Neural cell (in vitro differentiated cells): ENCODE data around the gene IPMK. TPM values are rescaled to one million over a fixed set of nuclear protein-coding genes. Genes with fewer than 3 reads are reported as not detected.

Experiments used
- H2AFZ ChIP-seq: fragments of 200-600, 300-800 bp; sonication (generic), shearing (Covaris generic); 2 replicates; pipeline ENCODE4 v1.6.0; 2014; ENCODE audit warnings: low read depth, mild to moderate bottlenecking, antibody characterized with exemption, low read length, moderate library complexity
- H3F3A ChIP-seq: fragments of 200-600 bp; shearing (Covaris generic); 2 replicates; pipeline ENCODE4 v1.6.1; 2016; ENCODE audit warnings: mild to moderate bottlenecking, moderate library complexity, mixed read lengths, antibody characterized with exemption, low read length; ENCODE audit not compliant: insufficient read depth, poor library complexity, severe bottlenecking
- H3K27ac ChIP-seq: fragments of 200-600, 300-800 bp; sonication (generic), shearing (Covaris generic); 2 replicates; pipeline ENCODE4 v1.5.1; 2014; ENCODE audit warnings: mild to moderate bottlenecking, low read length, moderate library complexity
- H3K27me3 ChIP-seq: fragments of 300-800, 200-600 bp; sonication (generic), shearing (Covaris generic); 2 replicates; pipeline ENCODE4 v1.6.0; 2014; ENCODE audit warnings: mild to moderate bottlenecking, low read depth, low read length, moderate library complexity; ENCODE audit not compliant: insufficient read depth
- H3K36me3 ChIP-seq: fragments of 300-800, 200-600 bp; sonication (generic), shearing (Covaris generic); 2 replicates; pipeline ENCODE4 v1.5.1; 2014; ENCODE audit warnings: mild to moderate bottlenecking, antibody characterized with exemption, low read length, moderate library complexity; ENCODE audit not compliant: insufficient read depth
- H3K4me2 ChIP-seq: fragments of 300-800, 200-600 bp; sonication (generic), shearing (Covaris generic); 2 replicates; pipeline ENCODE4 v1.6.0; 2014; ENCODE audit warnings: mild to moderate bottlenecking, low read length
- H3K4me3 ChIP-seq: fragments of 300-800, 200-600 bp; sonication (generic), shearing (Covaris generic); 2 replicates; pipeline ENCODE4 v1.5.1; 2014; ENCODE audit warnings: mild to moderate bottlenecking, low read length, moderate library complexity
- H3K79me2 ChIP-seq: fragments of 200-600 bp; shearing (Covaris generic); replicated peaks from 2 replicates; pipeline ENCODE4 v1.6.0; 2014; ENCODE audit warnings: mild to moderate bottlenecking, low read length, moderate library complexity; ENCODE audit not compliant: insufficient read depth
- H3K9ac ChIP-seq: fragments of 300-800, 200-600 bp; sonication (generic), shearing (Covaris generic); 2 replicates; pipeline ENCODE4 v1.6.1; 2016; ENCODE audit warnings: mild to moderate bottlenecking, low read length, mixed read lengths
- H3K9me2 ChIP-seq: fragments of 200-600 bp; shearing (Covaris generic); 2 replicates; pipeline ENCODE4 v1.6.1; 2016; ENCODE audit warnings: mild to moderate bottlenecking, low read length, mixed read lengths; ENCODE audit not compliant: insufficient read depth
- H3K9me3 ChIP-seq: fragments of 200-600, 300-800 bp; sonication (generic), shearing (Covaris generic); 2 replicates; pipeline ENCODE4 v1.6.1; 2016; ENCODE audit warnings: mild to moderate bottlenecking, mixed run types, low read length, moderate library complexity, mixed read lengths
- H4K20me1 ChIP-seq: fragments of 200-600 bp; shearing (Covaris generic); 2 replicates; pipeline ENCODE4 v1.6.1; 2016; ENCODE audit warnings: mild to moderate bottlenecking, mixed run types; ENCODE audit not compliant: insufficient read depth
- EZH2 ChIP-seq: fragments of 200-600, 300-800 bp; shearing (Covaris generic), sonication (generic); IDR thresholded peaks from 2 replicates; pipeline ENCODE4 v1.6.1; 2014; ENCODE audit warnings: antibody characterized with exemption, low read length, borderline replicate concordance, mild to moderate bottlenecking; ENCODE audit not compliant: insufficient read depth, poor library complexity, severe bottlenecking
- MXI1 ChIP-seq: fragments of 450-650 bp; conservative IDR thresholded peaks from 2 replicates; pipeline ENCODE4 v1.6.1; 2014; ENCODE audit warnings: antibody characterized with exemption, mild to moderate bottlenecking; ENCODE audit not compliant: poor library complexity, severe bottlenecking
- POLR2AphosphoS5 ChIP-seq: IDR thresholded peaks from 2 replicates; pipeline ENCODE4 v1.6.1; 2012
- RAD21 ChIP-seq: fragments of 450-650 bp; conservative IDR thresholded peaks from 2 replicates; pipeline ENCODE4 v1.6.1; 2014; ENCODE audit warnings: antibody characterized with exemption, mild to moderate bottlenecking, moderate library complexity
- SMC3 ChIP-seq: fragments of 450-650 bp; conservative IDR thresholded peaks from 2 replicates; pipeline ENCODE4 v1.6.1; 2014; ENCODE audit warnings: antibody characterized with exemption, mild to moderate bottlenecking, moderate library complexity; ENCODE audit not compliant: poor library complexity
- TAF1 ChIP-seq: IDR thresholded peaks from 2 replicates; pipeline ENCODE4 v1.6.1; 2012; ENCODE audit warnings: low read depth
- polyA plus RNA-seq: library from polyadenylated mRNA; depleted of rRNA; stranded (reverse); fragments of >200 nt; gene quantifications from 2 replicates; pipeline ENCODE4 v1.2.3, GENCODE V29; 2014
- TF ChIP-seq, protein P1 (sequence below): fragments of 450-650 bp; IDR thresholded peaks from 2 replicates; pipeline ENCODE4 v1.5.1; 2014; ENCODE audit warnings: antibody characterized with exemption, mild to moderate bottlenecking, moderate library complexity; ENCODE audit not compliant: poor library complexity, severe bottlenecking
- TF ChIP-seq, protein P2 (sequence below): IDR thresholded peaks from 2 replicates; pipeline ENCODE4 v1.6.1; 2012; ENCODE audit warnings: borderline replicate concordance

Gene IPMK
- polyA plus RNA-seq, 1 donor from 2014 or later: 11.7 TPM

DNA sequence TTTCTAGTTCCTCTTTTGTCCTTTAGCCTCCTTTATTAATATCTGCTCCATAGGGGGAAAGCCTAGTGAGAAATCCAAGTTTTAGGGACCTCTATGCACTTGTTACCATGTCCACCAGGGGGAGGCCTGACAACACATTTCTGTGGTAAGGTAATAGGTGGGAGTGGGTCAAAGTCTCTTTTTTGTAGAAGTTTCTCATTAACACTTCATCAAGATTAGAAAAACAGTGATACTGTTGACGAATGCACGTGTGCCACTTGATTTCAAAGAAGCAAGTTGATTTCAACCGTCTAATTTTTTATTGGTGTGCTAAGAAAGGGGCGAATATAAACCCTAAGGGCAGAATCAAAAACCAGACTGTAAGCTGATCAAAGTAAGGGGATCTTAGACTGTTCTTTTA lies 31.9 kb upstream of the IPMK start:
- no peaks in the 10 kb centered on the region for H3K27me3 ChIP-seq
- H2AFZ ChIP-seq: no peak overlapping the region
- no peaks in the 10 kb centered on the region for H4K20me1 ChIP-seq
- H3K79me2 ChIP-seq: no peaks in the 10 kb centered on the region
- H3K9me2 ChIP-seq: no peaks in the 10 kb centered on the region
- no peaks in the 10 kb centered on the region for H3K36me3 ChIP-seq
- no peaks in the 10 kb centered on the region for H3F3A ChIP-seq
- no peak overlapping the region for H3K9ac ChIP-seq
- H3K4me3 ChIP-seq: no peak overlapping the region
- H3K27ac ChIP-seq: no peak overlapping the region
- no peak overlapping the region for H3K4me2 ChIP-seq
- TF ChIP-seq TAF1 (no peak), RAD21 (peak; percentile 19), MXI1 (no peak)
- TF ChIP-seq, protein P1, sequence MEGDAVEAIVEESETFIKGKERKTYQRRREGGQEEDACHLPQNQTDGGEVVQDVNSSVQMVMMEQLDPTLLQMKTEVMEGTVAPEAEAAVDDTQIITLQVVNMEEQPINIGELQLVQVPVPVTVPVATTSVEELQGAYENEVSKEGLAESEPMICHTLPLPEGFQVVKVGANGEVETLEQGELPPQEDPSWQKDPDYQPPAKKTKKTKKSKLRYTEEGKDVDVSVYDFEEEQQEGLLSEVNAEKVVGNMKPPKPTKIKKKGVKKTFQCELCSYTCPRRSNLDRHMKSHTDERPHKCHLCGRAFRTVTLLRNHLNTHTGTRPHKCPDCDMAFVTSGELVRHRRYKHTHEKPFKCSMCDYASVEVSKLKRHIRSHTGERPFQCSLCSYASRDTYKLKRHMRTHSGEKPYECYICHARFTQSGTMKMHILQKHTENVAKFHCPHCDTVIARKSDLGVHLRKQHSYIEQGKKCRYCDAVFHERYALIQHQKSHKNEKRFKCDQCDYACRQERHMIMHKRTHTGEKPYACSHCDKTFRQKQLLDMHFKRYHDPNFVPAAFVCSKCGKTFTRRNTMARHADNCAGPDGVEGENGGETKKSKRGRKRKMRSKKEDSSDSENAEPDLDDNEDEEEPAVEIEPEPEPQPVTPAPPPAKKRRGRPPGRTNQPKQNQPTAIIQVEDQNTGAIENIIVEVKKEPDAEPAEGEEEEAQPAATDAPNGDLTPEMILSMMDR: peak; percentile 38
- H3K9me3 ChIP-seq: no peaks in the 10 kb centered on the region

DNA sequence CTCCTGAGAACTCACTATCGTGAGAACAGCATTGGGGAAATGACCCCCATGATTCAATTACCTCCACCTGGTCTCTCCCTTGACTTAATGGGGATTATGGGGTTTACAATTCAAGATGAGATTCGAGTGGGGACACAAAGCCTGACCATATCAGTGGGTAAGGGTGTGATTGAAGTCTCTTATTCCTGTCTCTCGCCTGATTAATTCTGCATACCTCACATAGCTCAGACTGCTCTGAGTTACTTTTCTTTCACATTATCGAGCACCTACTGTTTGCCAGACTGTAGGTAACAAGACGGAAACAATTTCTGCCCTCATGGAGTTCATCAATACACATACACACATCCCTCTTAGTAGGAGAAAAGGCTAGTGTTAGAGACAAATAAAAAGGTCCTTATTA lies 26.3 kb upstream of the IPMK start:
- H2AFZ ChIP-seq: no peak overlapping the region
- H3F3A ChIP-seq: no peaks in the 10 kb centered on the region
- no peaks in the 10 kb centered on the region for H3K79me2 ChIP-seq
- H3K27ac ChIP-seq: no peak overlapping the region
- H3K36me3 ChIP-seq: no peaks in the 10 kb centered on the region
- no peaks in the 10 kb centered on the region for H3K27me3 ChIP-seq
- no peak overlapping the region for H3K4me2 ChIP-seq
- no peak overlapping the region for H3K4me3 ChIP-seq
- no peaks in the 10 kb centered on the region for H4K20me1 ChIP-seq
- H3K9me2 ChIP-seq: no peaks in the 10 kb centered on the region
- no peak overlapping the region for H3K9ac ChIP-seq
- TF ChIP-seq, protein P2, sequence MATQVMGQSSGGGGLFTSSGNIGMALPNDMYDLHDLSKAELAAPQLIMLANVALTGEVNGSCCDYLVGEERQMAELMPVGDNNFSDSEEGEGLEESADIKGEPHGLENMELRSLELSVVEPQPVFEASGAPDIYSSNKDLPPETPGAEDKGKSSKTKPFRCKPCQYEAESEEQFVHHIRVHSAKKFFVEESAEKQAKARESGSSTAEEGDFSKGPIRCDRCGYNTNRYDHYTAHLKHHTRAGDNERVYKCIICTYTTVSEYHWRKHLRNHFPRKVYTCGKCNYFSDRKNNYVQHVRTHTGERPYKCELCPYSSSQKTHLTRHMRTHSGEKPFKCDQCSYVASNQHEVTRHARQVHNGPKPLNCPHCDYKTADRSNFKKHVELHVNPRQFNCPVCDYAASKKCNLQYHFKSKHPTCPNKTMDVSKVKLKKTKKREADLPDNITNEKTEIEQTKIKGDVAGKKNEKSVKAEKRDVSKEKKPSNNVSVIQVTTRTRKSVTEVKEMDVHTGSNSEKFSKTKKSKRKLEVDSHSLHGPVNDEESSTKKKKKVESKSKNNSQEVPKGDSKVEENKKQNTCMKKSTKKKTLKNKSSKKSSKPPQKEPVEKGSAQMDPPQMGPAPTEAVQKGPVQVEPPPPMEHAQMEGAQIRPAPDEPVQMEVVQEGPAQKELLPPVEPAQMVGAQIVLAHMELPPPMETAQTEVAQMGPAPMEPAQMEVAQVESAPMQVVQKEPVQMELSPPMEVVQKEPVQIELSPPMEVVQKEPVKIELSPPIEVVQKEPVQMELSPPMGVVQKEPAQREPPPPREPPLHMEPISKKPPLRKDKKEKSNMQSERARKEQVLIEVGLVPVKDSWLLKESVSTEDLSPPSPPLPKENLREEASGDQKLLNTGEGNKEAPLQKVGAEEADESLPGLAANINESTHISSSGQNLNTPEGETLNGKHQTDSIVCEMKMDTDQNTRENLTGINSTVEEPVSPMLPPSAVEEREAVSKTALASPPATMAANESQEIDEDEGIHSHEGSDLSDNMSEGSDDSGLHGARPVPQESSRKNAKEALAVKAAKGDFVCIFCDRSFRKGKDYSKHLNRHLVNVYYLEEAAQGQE: no peak
- TF ChIP-seq EZH2 (no peak), MXI1 (no peak), SMC3 (no peak), POLR2AphosphoS5 (no peak)
- H3K9me3 ChIP-seq: no peaks in the 10 kb centered on the region

DNA sequence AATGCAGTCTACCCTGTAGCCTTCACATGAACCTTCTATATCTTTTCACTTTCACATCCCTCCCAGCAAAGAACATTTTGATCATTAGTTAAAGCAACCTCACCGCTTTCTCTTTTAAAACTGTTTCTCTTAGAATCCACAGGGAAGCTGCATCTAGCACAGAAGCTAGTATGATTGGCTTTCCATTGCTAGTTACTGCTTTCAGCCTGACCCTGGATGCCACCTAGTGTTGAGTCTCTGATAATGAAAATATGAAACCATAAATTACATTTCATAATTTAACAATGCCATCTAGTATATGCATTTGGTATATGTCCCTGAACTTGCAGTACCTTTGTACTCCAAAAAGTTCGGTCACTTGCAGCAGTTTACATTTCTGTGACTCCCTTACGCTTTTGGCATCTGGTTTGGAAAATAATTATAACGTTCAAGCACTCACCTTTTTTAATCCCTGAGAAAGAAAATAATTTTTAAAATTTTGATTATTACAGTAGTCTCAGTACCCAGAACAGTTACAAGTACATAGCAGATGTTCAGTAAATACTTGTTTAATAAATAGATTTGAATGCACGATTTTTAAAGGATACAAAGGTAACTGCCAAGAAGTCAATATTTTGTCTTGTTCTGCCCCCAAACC lies 24.0 kb upstream of the IPMK start:
- Histone ChIP-seq H3K4me2 (no peak overlapping the region), H3K27ac (no peak overlapping the region), H3K4me3 (no peak overlapping the region), H3K9ac (no peak overlapping the region), H3K9me2 (no peaks in the 10 kb centered on the region), H3K79me2 (no peaks in the 10 kb centered on the region), H4K20me1 (no peaks in the 10 kb centered on the region), H3K9me3 (no peaks in the 10 kb centered on the region), H2AFZ (no peak overlapping the region), H3F3A (no peaks in the 10 kb centered on the region), H3K27me3 (no peaks in the 10 kb centered on the region), H3K36me3 (no peaks in the 10 kb centered on the region)
- TF ChIP-seq MXI1 (no peak), TAF1 (no peak), POLR2AphosphoS5 (no peak), SMC3 (peak; percentile 91), RAD21 (peak; percentile 85)
- TF ChIP-seq, protein P1: peak; percentile 89
- TF ChIP-seq, protein P2: no peak
